Measurements from ENCODE around the gene JAML. TPM values are rescaled to one million over a fixed set of nuclear protein-coding genes. Genes with fewer than 3 reads are reported as not detected.

Gene JAML
- total and polyA plus RNA-seq, 2 of the 13 experiments (the other 11 are each of a cell fraction or from before 2014, with no cell fraction given), result 2.0 to 3.3 TPM

DNA sequence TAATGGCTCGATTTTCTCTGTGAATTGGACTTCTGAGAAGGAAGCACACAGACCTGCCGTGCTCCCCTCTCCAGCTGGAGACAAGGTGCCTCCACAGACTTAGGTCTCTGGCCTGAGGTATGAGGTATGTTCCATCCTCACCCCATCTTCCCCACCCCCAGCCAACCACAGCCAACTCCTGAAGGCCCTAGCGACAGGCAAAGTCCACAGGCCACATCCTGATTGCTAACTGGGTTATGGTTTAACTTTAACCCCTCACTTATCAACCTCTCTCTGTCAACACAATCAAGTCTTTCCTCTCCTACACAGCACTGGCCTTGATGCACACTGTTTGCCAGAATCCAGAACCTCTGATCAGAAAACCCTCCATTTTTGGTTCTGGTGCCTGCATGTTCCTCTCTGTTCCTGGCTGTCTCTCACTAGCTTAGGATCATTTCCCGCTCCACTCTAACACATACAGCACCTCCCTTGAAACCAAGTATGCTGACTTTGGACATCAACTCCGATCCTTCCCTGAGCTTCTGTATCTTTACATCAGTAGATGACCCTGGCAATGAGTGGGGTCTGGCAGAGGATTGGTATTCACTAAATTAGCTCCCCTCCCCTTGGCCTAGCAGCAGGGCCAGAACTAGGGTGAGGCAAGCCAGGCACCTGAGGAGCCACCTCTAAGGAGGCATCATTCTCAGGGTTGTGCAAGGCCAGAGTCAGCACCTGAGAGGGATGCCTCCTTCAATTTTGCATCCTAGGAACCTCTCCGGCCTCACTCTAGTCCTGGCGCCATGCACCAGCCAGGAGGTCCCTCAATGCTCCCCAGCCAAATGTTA, 22.0 kb downstream of the JAML start (continued):
- TF ChIP-seq ZNF83 (CRISPR knock-in tag; IDR thresholded peaks at IDR 0.05; ENCODE audit: borderline replicate concordance), result no peak; the same call in 1 of the 2 replicates
- no peak for TF ChIP-seq KLF11 (CRISPR knock-in tag; IDR thresholded peaks at IDR 0.05)
- TF ChIP-seq ZSCAN9 (CRISPR knock-in tag; IDR thresholded peaks at IDR 0.05; ENCODE audit: borderline replicate concordance), result 0 out of 2 replicates have a peak, but pooled peaks have one; percentile 30
- no peak for TF ChIP-seq ZNF101 (CRISPR knock-in tag; IDR thresholded peaks at IDR 0.05; ENCODE audit: borderline replicate concordance, low read depth)
- peak; percentile 72 for TF ChIP-seq BCL6 (CRISPR knock-in tag; IDR thresholded peaks at IDR 0.05)
- no peak for TF ChIP-seq ZNF446 (CRISPR knock-in tag; IDR thresholded peaks at IDR 0.05)
- TF ChIP-seq TFAP4 (IDR thresholded peaks at IDR 0.05; ENCODE audit: borderline replicate concordance, low read depth), result peak; percentile 83; the same call in 1 of the 2 replicates
- TF ChIP-seq ZNF792 (CRISPR knock-in tag; IDR thresholded peaks at IDR 0.05), result peak; percentile 60; the same call in 1 of the 2 replicates
- peak; percentile 31; the same call in 1 of the 2 replicates for TF ChIP-seq SNAPC4 (CRISPR knock-in tag; IDR thresholded peaks at IDR 0.05)
- TF ChIP-seq YEATS4 (CRISPR knock-in tag; IDR thresholded peaks at IDR 0.05; ENCODE audit: borderline replicate concordance), result peak; percentile 54; the same call in 1 of the 2 replicates
- 0 out of 2 replicates have a peak, but pooled peaks have one; percentile 46 for TF ChIP-seq ZNF138 (CRISPR knock-in tag; IDR thresholded peaks at IDR 0.05; ENCODE audit: low read depth)
- TF ChIP-seq RERE (CRISPR knock-in tag; IDR thresholded peaks at IDR 0.05; ENCODE audit: low read depth), result peak; percentile 49; the same call in 1 of the 2 replicates
- no peak for TF ChIP-seq ZNF20 (CRISPR knock-in tag; IDR thresholded peaks at IDR 0.05)
- peak; percentile 93 for TF ChIP-seq FOXA3 (CRISPR knock-in tag; IDR thresholded peaks at IDR 0.05)
- 0 out of 2 replicates have a peak, but pooled peaks have one; percentile 17 for TF ChIP-seq SMAD1 (CRISPR knock-in tag; IDR thresholded peaks at IDR 0.05; ENCODE audit: borderline replicate concordance, low read depth)
- TF ChIP-seq ZNF292 (CRISPR knock-in tag; IDR thresholded peaks at IDR 0.05; ENCODE audit: borderline replicate concordance, low read depth), result peak; percentile 93; the same call in 1 of the 2 replicates
- TF ChIP-seq MTF1 (CRISPR knock-in tag; IDR thresholded peaks at IDR 0.05), result no peak
- no peak for TF ChIP-seq KLF9 (CRISPR knock-in tag; IDR thresholded peaks at IDR 0.05; ENCODE audit: low read depth)
